ENCODE measurements around the gene FRS3. TPM values are rescaled to one million over a fixed set of nuclear protein-coding genes. Genes with fewer than 3 reads are reported as not detected.

FRS3 gene
- total RNA-seq, 4 donors from 2014 or later: 4.4 to 11.4 (median 7.5) TPM

DNA sequence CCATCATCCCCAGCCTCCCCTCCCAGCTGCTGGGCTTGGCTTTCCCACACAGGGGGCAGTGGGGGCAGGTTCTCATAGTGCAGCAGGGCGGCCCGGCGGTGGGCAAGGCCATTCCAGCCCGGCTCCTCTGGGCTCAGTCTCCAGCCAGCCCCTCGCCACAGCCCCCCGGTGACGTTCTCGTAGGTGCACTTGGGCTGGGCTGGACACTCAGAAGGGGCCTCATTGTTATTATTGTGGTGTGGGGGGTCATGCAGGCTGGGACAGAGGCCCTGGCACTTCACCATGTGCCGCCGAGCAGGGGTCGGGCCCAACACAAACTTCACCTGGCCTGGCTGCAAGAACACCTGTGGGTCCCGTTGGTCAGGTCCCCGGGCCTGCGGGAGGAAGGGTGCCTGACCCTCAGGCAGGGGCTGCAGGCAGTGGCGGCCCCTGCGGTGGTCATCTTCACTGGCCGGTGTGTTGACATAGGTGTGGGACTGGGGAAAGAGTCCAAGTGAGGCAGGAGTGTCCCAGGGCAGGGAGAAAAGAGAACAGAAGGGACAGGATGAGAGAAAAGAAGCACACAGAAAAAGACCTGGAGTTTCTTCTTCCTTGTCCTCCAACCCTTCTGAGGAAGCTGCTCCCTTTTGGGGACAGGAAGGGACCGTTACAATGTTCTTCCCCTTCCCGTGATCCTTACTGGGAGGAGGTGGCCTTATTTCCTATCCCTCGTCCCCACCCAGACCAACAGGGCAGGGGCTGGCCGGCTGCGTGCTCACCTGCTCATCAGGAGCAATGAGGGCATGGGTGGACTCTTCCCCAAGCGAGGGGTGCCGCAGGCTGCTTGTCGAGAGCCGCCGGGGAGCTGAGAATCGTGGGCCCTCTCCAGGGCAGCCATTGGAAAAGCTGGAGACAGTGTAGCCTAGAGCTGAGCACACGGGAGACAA lies 8.4 kb downstream of the FRS3 start:
- H3K4me3 ChIP-seq: no peak overlapping the region
- DNase-seq (ENCODE audit: low spot score in 2 of 2): no peak
- H3K36me3 ChIP-seq: peaks cover 0 to 81% (median 9%) of the 10 kb centered on the region in 3 donors
- H3K27ac ChIP-seq: no peak overlapping the region
- 86 to 89% methylated on average over 19 to 25 of the region's 29 CpGs for WGBS, 2 donors
- H3K9me3 ChIP-seq: no peaks in the 10 kb centered on the region
- TF ChIP-seq EP300 (IDR thresholded peaks at IDR 0.05): no peak
- TF ChIP-seq, protein P1, sequence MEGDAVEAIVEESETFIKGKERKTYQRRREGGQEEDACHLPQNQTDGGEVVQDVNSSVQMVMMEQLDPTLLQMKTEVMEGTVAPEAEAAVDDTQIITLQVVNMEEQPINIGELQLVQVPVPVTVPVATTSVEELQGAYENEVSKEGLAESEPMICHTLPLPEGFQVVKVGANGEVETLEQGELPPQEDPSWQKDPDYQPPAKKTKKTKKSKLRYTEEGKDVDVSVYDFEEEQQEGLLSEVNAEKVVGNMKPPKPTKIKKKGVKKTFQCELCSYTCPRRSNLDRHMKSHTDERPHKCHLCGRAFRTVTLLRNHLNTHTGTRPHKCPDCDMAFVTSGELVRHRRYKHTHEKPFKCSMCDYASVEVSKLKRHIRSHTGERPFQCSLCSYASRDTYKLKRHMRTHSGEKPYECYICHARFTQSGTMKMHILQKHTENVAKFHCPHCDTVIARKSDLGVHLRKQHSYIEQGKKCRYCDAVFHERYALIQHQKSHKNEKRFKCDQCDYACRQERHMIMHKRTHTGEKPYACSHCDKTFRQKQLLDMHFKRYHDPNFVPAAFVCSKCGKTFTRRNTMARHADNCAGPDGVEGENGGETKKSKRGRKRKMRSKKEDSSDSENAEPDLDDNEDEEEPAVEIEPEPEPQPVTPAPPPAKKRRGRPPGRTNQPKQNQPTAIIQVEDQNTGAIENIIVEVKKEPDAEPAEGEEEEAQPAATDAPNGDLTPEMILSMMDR (IDR thresholded peaks at IDR 0.05): no peak
- TF ChIP-seq POLR2A (IDR thresholded peaks at IDR 0.05): no peak
- H3K27me3 ChIP-seq: no peaks in the 10 kb centered on the region
- H3K4me1 ChIP-seq: peaks cover 0 to 9% (median 0%) of the 10 kb centered on the region in 4 donors

DNA sequence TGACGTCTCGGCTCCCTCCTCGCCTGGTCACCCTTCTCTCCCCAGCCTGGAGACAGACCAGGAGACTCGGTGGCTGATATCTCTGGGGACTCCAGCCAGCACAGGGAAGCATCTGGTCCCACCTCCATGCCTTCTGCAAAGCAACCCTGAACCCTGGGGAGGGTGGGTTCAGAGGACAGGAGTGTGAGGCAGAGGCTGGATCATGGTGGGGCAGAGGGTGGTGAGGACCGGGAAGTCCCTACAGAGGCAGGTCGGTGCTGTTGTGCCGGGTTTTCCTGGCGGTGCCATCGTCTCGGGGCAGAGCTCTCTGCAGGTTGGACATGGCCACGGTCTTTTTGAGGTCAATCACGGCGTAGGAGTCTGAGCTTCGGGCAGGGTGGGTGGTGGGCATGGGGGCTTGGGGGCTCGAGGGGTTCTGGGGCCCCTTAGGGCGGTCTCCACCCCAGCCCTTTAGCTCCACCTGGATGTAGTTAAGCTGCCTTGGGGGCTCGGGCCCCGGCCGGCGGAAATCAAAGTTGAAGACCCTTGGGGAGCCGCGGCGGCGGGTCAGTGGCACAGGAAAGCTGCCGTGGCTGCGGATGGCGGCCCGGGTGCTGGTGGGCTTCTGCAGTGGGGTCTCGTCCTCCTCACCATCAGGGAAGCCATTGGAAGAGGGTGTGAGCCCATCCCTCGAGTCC lies 9.2 kb downstream of the FRS3 start:
- H3K9me3 ChIP-seq: no peaks in the 10 kb centered on the region
- no peak overlapping the region for H3K4me3 ChIP-seq
- peaks cover 0 to 9% (median 0%) of the 10 kb centered on the region in 4 donors for H3K4me1 ChIP-seq
- TF ChIP-seq EP300 (IDR thresholded peaks at IDR 0.05): no peak
- TF ChIP-seq POLR2A (IDR thresholded peaks at IDR 0.05): no peak
- TF ChIP-seq, protein P1 (IDR thresholded peaks at IDR 0.05): no peak
- no peak overlapping the region for H3K27ac ChIP-seq
- peaks cover 0 to 73% (median 9%) of the 10 kb centered on the region in 3 donors for H3K36me3 ChIP-seq
- DNase-seq (ENCODE audit: low spot score in 2 of 2): no peak
- H3K27me3 ChIP-seq: no peaks in the 10 kb centered on the region
- 91% methylated on average over 28 to 29 of the region's 30 CpGs for WGBS, 2 donors

DNA sequence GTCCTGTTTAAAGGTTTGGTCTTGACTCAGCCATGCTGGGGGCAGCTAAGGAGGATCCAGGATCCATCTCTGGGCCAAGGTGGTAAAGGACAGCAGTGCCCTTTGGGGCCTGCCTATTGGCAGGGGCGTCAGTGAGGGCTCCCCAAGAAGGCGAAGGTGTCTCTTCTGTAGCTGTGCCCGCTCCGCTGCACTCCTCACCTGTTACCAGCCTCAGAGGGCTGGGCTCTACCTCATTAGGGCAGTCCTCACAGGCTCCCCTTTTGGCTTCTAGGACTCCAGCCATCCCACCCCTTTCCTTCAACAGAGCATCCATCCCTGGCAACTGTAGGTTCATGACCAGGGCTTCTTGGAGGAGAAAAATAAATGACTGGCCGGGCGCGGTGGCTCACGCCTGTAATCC lies 10.3 kb downstream of the FRS3 start:
- Histone ChIP-seq H3K9me3 (no peaks in the 10 kb centered on the region), H3K4me1 (peaks cover 0 to 9% (median 0%) of the 10 kb centered on the region in 4 donors), H3K4me3 (no peak overlapping the region), H3K36me3 (peaks cover 0 to 62% (median 9%) of the 10 kb centered on the region in 3 donors), H3K27me3 (no peaks in the 10 kb centered on the region), H3K27ac (no peak overlapping the region)
- WGBS, 2 donors: 95 to 98% methylated on average over 8 of the region's 8 CpGs
- TF ChIP-seq EP300 (IDR thresholded peaks at IDR 0.05) (no peak), POLR2A (IDR thresholded peaks at IDR 0.05) (no peak)
- TF ChIP-seq, protein P1 (IDR thresholded peaks at IDR 0.05): no peak
- DNase-seq (ENCODE audit: low spot score in 2 of 2): no peak

DNA sequence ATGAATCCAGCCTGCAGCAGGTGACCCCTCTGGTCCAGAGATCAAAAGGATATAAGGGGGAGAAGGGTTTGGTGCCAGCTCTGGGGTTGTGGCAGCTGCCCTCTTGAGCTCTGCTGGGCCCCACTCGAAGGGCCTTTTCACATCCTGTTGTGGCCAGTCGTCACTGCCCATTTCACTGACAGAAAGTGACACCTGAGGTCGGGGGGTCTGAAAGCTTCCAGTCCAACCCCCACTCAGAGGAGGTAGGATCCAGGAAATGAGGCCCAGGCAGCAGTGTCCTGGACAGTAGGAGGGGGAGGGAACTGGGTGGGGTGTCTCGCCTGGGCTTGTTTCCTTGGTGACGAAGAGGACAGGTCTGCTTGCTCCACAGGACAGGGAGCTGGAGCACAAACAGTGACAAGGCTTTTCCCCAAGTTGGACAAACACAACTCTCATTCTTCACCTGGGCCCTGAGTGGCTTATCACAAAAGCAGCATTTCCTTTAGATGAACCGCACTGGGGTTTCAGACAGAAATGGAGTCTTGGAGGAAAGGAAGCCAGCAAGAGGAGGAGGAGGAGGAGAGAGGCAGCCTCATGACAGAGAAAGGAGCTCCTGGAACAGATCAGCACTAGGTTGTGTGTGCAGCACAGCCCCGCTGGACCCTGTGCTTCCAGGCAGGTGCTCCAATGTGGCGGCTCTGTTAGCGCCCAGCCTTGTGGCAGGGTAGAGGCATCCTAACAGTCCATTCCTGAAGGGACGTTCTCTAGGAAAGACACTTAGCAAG lies 11.0 kb downstream of the FRS3 start:
- Histone ChIP-seq H3K9me3 (no peaks in the 10 kb centered on the region), H3K27me3 (no peaks in the 10 kb centered on the region), H3K36me3 (peaks cover 0 to 55% (median 9%) of the 10 kb centered on the region in 3 donors), H3K4me3 (no peak overlapping the region), H3K27ac (no peak overlapping the region), H3K4me1 (peaks cover 0 to 9% (median 0%) of the 10 kb centered on the region in 4 donors)
- TF ChIP-seq, protein P1 (IDR thresholded peaks at IDR 0.05): no peak
- TF ChIP-seq POLR2A (IDR thresholded peaks at IDR 0.05) (no peak), EP300 (IDR thresholded peaks at IDR 0.05) (no peak)
- WGBS, 2 donors: 73% methylated on average over 9 to 10 of the region's 10 CpGs
- no peak for DNase-seq (ENCODE audit: low spot score in 2 of 2)

Data from tibial nerve (tissue), 4 donors.